Ishikawa (cell line): ENCODE data around the gene IL17D.

Experiments used
- EGR1 ChIP-seq: IDR thresholded peaks from 2 replicates; pipeline ENCODE4 v1.6.1; 2012
- EP300 ChIP-seq: IDR thresholded peaks from 2 replicates; pipeline ENCODE4 v1.6.1; 2012; ENCODE audit warnings: borderline replicate concordance
- TAF1 ChIP-seq: IDR thresholded peaks from 2 replicates; pipeline ENCODE4 v1.6.1; 2012; ENCODE audit warnings: low read depth, mild to moderate bottlenecking
- TCF12 ChIP-seq: IDR thresholded peaks from 2 replicates; pipeline ENCODE4 v1.6.1; 2012; ENCODE audit warnings: low read depth
- TF ChIP-seq, protein P1 (sequence below): IDR thresholded peaks from 2 replicates; pipeline ENCODE4 v1.6.1; 2012; ENCODE audit warnings: low read depth, mild to moderate bottlenecking
- TF ChIP-seq, protein P2 (sequence below): IDR thresholded peaks from 2 replicates; pipeline ENCODE4 v1.6.1; 2012

DNA sequence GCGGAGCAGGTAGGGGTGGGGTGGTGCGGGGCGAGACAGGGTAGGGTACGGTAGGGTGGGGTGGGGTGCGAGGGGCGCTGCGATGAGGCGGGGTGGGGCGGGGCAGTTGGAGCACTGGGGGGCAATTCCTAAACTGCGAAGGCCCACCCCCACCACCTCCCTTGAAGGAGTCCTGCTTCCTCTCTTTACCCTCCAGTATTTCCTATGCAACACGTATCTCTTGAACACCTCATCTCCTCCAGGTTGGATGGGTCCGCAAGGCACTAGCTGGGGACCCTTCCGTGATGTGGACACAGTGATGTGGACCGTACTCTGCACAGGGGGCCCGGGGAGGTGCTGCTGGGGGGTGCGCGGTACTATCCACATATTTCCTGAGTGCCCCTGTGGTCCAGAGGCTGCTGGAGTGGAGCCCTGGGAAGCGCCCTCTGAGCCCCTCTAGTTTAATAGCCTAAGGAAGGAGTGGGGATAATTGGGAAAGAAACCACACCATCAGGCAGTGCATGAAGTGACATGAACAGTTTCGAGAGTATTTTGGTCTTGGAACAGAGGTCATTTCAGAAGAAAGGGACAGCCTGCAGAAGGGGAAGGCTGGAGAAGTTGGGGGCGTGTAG lies 1.1 kb downstream of the IL17D start:
- TF ChIP-seq, protein P1, sequence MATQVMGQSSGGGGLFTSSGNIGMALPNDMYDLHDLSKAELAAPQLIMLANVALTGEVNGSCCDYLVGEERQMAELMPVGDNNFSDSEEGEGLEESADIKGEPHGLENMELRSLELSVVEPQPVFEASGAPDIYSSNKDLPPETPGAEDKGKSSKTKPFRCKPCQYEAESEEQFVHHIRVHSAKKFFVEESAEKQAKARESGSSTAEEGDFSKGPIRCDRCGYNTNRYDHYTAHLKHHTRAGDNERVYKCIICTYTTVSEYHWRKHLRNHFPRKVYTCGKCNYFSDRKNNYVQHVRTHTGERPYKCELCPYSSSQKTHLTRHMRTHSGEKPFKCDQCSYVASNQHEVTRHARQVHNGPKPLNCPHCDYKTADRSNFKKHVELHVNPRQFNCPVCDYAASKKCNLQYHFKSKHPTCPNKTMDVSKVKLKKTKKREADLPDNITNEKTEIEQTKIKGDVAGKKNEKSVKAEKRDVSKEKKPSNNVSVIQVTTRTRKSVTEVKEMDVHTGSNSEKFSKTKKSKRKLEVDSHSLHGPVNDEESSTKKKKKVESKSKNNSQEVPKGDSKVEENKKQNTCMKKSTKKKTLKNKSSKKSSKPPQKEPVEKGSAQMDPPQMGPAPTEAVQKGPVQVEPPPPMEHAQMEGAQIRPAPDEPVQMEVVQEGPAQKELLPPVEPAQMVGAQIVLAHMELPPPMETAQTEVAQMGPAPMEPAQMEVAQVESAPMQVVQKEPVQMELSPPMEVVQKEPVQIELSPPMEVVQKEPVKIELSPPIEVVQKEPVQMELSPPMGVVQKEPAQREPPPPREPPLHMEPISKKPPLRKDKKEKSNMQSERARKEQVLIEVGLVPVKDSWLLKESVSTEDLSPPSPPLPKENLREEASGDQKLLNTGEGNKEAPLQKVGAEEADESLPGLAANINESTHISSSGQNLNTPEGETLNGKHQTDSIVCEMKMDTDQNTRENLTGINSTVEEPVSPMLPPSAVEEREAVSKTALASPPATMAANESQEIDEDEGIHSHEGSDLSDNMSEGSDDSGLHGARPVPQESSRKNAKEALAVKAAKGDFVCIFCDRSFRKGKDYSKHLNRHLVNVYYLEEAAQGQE: no peak
- TF ChIP-seq EGR1: no peak
- TF ChIP-seq TAF1: no peak
- TF ChIP-seq, protein P2, sequence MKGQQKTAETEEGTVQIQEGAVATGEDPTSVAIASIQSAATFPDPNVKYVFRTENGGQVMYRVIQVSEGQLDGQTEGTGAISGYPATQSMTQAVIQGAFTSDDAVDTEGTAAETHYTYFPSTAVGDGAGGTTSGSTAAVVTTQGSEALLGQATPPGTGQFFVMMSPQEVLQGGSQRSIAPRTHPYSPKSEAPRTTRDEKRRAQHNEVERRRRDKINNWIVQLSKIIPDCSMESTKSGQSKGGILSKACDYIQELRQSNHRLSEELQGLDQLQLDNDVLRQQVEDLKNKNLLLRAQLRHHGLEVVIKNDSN: no peak
- TF ChIP-seq EP300: no peak
- TF ChIP-seq TCF12: no peak
